DND-41 (cell line): ENCODE measurements around the gene FGR.

Experiments
- EZH2 ChIP-seq: IDR thresholded peaks from 3 replicates; pipeline ENCODE4 v1.6.1; 2012; ENCODE audit warnings: borderline replicate concordance, low read depth, mild to moderate bottlenecking, moderate library complexity, low read length, inconsistent platforms; ENCODE audit not compliant: severe bottlenecking
- TF ChIP-seq, protein P1 (sequence below): IDR thresholded peaks from 2 replicates; pipeline ENCODE4 v1.5.1; 2012; ENCODE audit warnings: borderline replicate concordance, low read length, moderate library complexity, mild to moderate bottlenecking; ENCODE audit not compliant: poor library complexity, severe bottlenecking; ENCODE audit errors: extremely low read depth

DNA sequence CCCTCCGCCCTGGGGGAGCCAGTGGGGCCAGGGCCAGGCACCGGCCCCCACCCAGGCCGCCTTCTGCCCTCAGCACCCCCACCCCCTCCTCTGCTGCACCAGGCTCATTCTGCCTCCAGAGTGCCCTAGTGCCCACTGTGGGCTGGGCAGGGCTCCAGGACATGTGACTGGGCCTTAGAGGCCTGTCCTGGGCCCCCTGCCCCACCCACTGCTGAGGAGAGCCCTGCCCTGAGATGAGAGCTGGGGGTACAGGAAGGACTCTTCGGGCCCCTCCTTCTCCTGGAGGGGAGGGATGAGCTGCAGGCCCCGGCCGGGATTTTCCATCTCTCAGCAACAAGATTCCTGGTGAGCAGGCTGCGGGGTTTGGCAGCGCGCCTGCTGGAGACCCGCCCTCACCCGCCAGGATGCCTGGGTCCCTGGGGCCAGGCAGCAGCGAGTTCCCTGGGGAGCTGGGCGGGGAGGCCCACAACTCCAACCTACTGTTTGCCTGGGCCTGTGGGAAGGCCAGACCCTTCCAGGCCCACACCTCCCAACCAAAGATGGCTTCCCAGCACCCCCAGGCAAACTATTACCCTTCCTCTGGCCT lies 45.1 kb downstream of the FGR start:
- TF ChIP-seq, protein P1, sequence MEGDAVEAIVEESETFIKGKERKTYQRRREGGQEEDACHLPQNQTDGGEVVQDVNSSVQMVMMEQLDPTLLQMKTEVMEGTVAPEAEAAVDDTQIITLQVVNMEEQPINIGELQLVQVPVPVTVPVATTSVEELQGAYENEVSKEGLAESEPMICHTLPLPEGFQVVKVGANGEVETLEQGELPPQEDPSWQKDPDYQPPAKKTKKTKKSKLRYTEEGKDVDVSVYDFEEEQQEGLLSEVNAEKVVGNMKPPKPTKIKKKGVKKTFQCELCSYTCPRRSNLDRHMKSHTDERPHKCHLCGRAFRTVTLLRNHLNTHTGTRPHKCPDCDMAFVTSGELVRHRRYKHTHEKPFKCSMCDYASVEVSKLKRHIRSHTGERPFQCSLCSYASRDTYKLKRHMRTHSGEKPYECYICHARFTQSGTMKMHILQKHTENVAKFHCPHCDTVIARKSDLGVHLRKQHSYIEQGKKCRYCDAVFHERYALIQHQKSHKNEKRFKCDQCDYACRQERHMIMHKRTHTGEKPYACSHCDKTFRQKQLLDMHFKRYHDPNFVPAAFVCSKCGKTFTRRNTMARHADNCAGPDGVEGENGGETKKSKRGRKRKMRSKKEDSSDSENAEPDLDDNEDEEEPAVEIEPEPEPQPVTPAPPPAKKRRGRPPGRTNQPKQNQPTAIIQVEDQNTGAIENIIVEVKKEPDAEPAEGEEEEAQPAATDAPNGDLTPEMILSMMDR = no peak
- no peak for TF ChIP-seq EZH2
